HK-2 (cell line): ENCODE measurements around the gene C2orf42.
"Not testable (repeated sequence)": the region's sequence is repeated elsewhere in the genome, so short reads cannot be mapped to it uniquely, and the experiment has no call there.

Experiments
- DNase-seq: peaks from one replicate; pipeline ENCODE4 v3.0.0-alpha.2; 2018; ENCODE audit not compliant: unreplicated experiment

The C2orf42 gene

GRCh38 chr2:70173520-70173919 lies 17.3 kb downstream of the C2orf42 start:
- DNase-seq = no peak

- not testable (repeated sequence) for DNase-seq
These were observed 21.1 kb downstream of the C2orf42 start for GRCh38 chr2:70169654-70170245.

- DNase-seq = no peak
These were observed 29.7 kb downstream of the C2orf42 start for GRCh38 chr2:70161069-70161534.

GRCh38 chr2:70160545-70160944 lies 30.3 kb downstream of the C2orf42 start:
- DNase-seq = no peak

- not testable (repeated sequence) for DNase-seq
These were observed 41.6 kb downstream of the C2orf42 start for GRCh38 chr2:70149130-70149686.

- not testable (repeated sequence) for DNase-seq
These were observed 42.5 kb downstream of the C2orf42 start for GRCh38 chr2:70148211-70148760.

GRCh38 chr2:70145851-70146739 lies 44.7 kb downstream of the C2orf42 start:
- no peak for DNase-seq

- no peak for DNase-seq
These were observed 45.7 kb downstream of the C2orf42 start for GRCh38 chr2:70145144-70145490.

- no peak for DNase-seq
These were observed 46.2 kb downstream of the C2orf42 start for GRCh38 chr2:70144443-70145143.

GRCh38 chr2:70143314-70144150 lies 47.3 kb downstream of the C2orf42 start:
- peak; percentile 57 for DNase-seq

- peak; percentile 100 for DNase-seq
These were observed 48.1 kb downstream of the C2orf42 start for GRCh38 chr2:70142590-70143313.

- DNase-seq = peak; percentile 84
These were observed 48.8 kb downstream of the C2orf42 start for GRCh38 chr2:70141902-70142589.

- peak; percentile 82 for DNase-seq
These were observed 49.5 kb downstream of the C2orf42 start for GRCh38 chr2:70141212-70141901.

- DNase-seq = no peak
These were observed 50.0 kb downstream of the C2orf42 start for GRCh38 chr2:70140791-70141211.

GRCh38 chr2:70134323-70134983 lies 56.4 kb downstream of the C2orf42 start:
- DNase-seq = not testable (repeated sequence)

- DNase-seq = no peak
These were observed 57.1 kb downstream of the C2orf42 start for GRCh38 chr2:70133491-70134322.

GRCh38 chr2:70133127-70133452 lies 57.7 kb downstream of the C2orf42 start:
- DNase-seq = no peak
